Nephron (organoid): Measurements from ENCODE around the gene ITPKA.
A peak's percentile ranks its signal among the peaks of the same experiment; 100 is the strongest.

Experiments
- H3K27ac Mint-ChIP-seq, 3 experiments: 2 replicates each; pipeline ENCODE4 v1.8.0; 2020; ENCODE audit warnings: mixed read lengths in 3 of 3, mild to moderate bottlenecking in 2 of 3, moderate library complexity in 1 of 3
- H3K27me3 Mint-ChIP-seq: 2 replicates; pipeline ENCODE4 v1.8.0; 2021; ENCODE audit warnings: low read depth, mild to moderate bottlenecking, moderate library complexity, mixed read lengths
- H3K36me3 Mint-ChIP-seq: 2 replicates; pipeline ENCODE4 v1.8.0; 2020; ENCODE audit warnings: low read depth, mixed read lengths
- H3K4me1 Mint-ChIP-seq: 2 replicates; pipeline ENCODE4 v1.8.0; 2020; ENCODE audit warnings: mixed read lengths
- H3K4me3 Mint-ChIP-seq, 3 experiments: 2 replicates each; pipeline ENCODE4 v1.8.0; 2020; ENCODE audit warnings: mild to moderate bottlenecking in 3 of 3, mixed read lengths in 3 of 3, moderate library complexity in 2 of 3
- H3K9me3 Mint-ChIP-seq: 2 replicates; pipeline ENCODE4 v1.8.0; 2020; ENCODE audit warnings: mixed read lengths
- CTCF ChIP-seq, 3 experiments: fragments of 200-600 bp; sonication (generic); IDR thresholded peaks; one replicate each; pipeline ENCODE4 v1.5.0; 2021; ENCODE audit warnings: antibody characterized with exemption in 3 of 3; ENCODE audit not compliant: unreplicated experiment in 3 of 3

The ITPKA gene

GRCh38 chr15:41513506-41514227 is 20.0 kb downstream of the ITPKA start, which contains the start of gene LTK:
Gene LTK (minus strand): TSS chr15:41513827. CDS start chr15:41513709, 118 bp downstream.
- peaks cover 71% of the 10 kb centered on the region for H3K27me3 Mint-ChIP-seq
- no peak within 1 kb of the TSS for H3K27ac Mint-ChIP-seq
- H3K9me3 Mint-ChIP-seq: no peaks in the 10 kb centered on the region
- no peak for TF ChIP-seq CTCF (IDR thresholded peaks at IDR 0.05; ENCODE audit: unreplicated experiment in 3 of 3)
- peak within 1 kb of the TSS; percentile 77 to 84 (median 82) for H3K4me3 Mint-ChIP-seq
- H3K36me3 Mint-ChIP-seq: peaks cover 21% of the 10 kb centered on the region
- peaks cover 8% of the 10 kb centered on the region for H3K4me1 Mint-ChIP-seq

GRCh38 chr15:41517895-41518449 is 24.3 kb downstream of the ITPKA start:
- Mint-ChIP-seq H3K27me3 (peaks cover 35% of the 10 kb centered on the region), H3K4me1 (peaks cover 8% of the 10 kb centered on the region), H3K27ac (no peak overlapping the region), H3K36me3 (peaks cover 30% of the 10 kb centered on the region), H3K4me3 (no peak overlapping the region), H3K9me3 (no peaks in the 10 kb centered on the region)
- TF ChIP-seq CTCF (IDR thresholded peaks at IDR 0.05; ENCODE audit: unreplicated experiment in 3 of 3): no peak

GRCh38 chr15:41520636-41521035 is 27.0 kb downstream of the ITPKA start:
- no peaks in the 10 kb centered on the region for H3K9me3 Mint-ChIP-seq
- H3K4me1 Mint-ChIP-seq: no peaks in the 10 kb centered on the region
- H3K27me3 Mint-ChIP-seq: peaks cover 11% of the 10 kb centered on the region
- no peak overlapping the region for H3K4me3 Mint-ChIP-seq
- peaks cover 34% of the 10 kb centered on the region for H3K36me3 Mint-ChIP-seq
- no peak overlapping the region for H3K27ac Mint-ChIP-seq
- TF ChIP-seq CTCF (IDR thresholded peaks at IDR 0.05; ENCODE audit: unreplicated experiment in 3 of 3): no peak

- Mint-ChIP-seq H3K27me3 (peaks cover 9% of the 10 kb centered on the region), H3K36me3 (peaks cover 35% of the 10 kb centered on the region), H3K4me1 (no peaks in the 10 kb centered on the region), H3K27ac (no peak overlapping the region), H3K4me3 (no peak overlapping the region), H3K9me3 (no peaks in the 10 kb centered on the region)
- no peak for TF ChIP-seq CTCF (IDR thresholded peaks at IDR 0.05; ENCODE audit: unreplicated experiment in 3 of 3)
These were observed 27.9 kb downstream of the ITPKA start for GRCh38 chr15:41521614-41522013.

GRCh38 chr15:41523097-41523496 is 29.4 kb downstream of the ITPKA start:
- H3K4me3 Mint-ChIP-seq: no peak overlapping the region
- no peaks in the 10 kb centered on the region for H3K4me1 Mint-ChIP-seq
- no peaks in the 10 kb centered on the region for H3K9me3 Mint-ChIP-seq
- TF ChIP-seq CTCF (IDR thresholded peaks at IDR 0.05; ENCODE audit: unreplicated experiment in 3 of 3): no peak
- H3K36me3 Mint-ChIP-seq: peaks cover 29% of the 10 kb centered on the region
- no peak overlapping the region for H3K27ac Mint-ChIP-seq
- no peaks in the 10 kb centered on the region for H3K27me3 Mint-ChIP-seq
